Measurements from ENCODE around the gene PDE6H.

The PDE6H gene

GRCh38 chr12:14974633-14975032, 1.8 kb downstream of the PDE6H start:
- no peak for DNase-seq (ENCODE audit: low read depth in 2 of 2)

- DNase-seq (ENCODE audit: low read depth in 2 of 2), result no peak
These were observed 2.6 kb downstream of the PDE6H start for GRCh38 chr12:14975457-14975856.

GRCh38 chr12:14976658-14977057, 3.8 kb downstream of the PDE6H start:
- DNase-seq (ENCODE audit: low read depth in 2 of 2), result no peak

GRCh38 chr12:14979468-14979867, 6.6 kb downstream of the PDE6H start:
- DNase-seq (ENCODE audit: low read depth in 2 of 2), result no peak

- DNase-seq (ENCODE audit: low read depth in 2 of 2), result no peak
These were observed 8.2 kb downstream of the PDE6H start for GRCh38 chr12:14981049-14981448.

GRCh38 chr12:14982562-14982961, 9.7 kb downstream of the PDE6H start:
- no peak for DNase-seq (ENCODE audit: low read depth in 2 of 2)

GRCh38 chr12:14982991-14983390, 10.1 kb downstream of the PDE6H start:
- no peak for DNase-seq (ENCODE audit: low read depth in 2 of 2)

GRCh38 chr12:14984036-14984435, 11.2 kb downstream of the PDE6H start:
- no peak for DNase-seq (ENCODE audit: low read depth in 2 of 2)

- no peak for DNase-seq (ENCODE audit: low read depth in 2 of 2)
These were observed 12.0 kb downstream of the PDE6H start for GRCh38 chr12:14984766-14985285.

- DNase-seq (ENCODE audit: low read depth in 2 of 2), result no peak
These were observed 13.6 kb downstream of the PDE6H start for GRCh38 chr12:14986449-14986848.

- no peak for DNase-seq (ENCODE audit: low read depth in 2 of 2)
These were observed 15.2 kb downstream of the PDE6H start for GRCh38 chr12:14988035-14988434.

- no peak for DNase-seq (ENCODE audit: low read depth in 2 of 2)
These were observed 16.9 kb downstream of the PDE6H start for GRCh38 chr12:14989790-14990189.

GRCh38 chr12:14991069-14991468, 18.2 kb downstream of the PDE6H start:
- no peak for DNase-seq (ENCODE audit: low read depth in 2 of 2)

GRCh38 chr12:14992673-14993072, 19.8 kb downstream of the PDE6H start:
- DNase-seq (ENCODE audit: low read depth in 2 of 2), result no peak

GRCh38 chr12:14993117-14993516, 20.3 kb downstream of the PDE6H start:
- no peak for DNase-seq (ENCODE audit: low read depth in 2 of 2)

- no peak for DNase-seq (ENCODE audit: low read depth in 2 of 2)
These were observed 20.9 kb downstream of the PDE6H start for GRCh38 chr12:14993537-14994266.

GRCh38 chr12:14994610-14995009, 21.8 kb downstream of the PDE6H start:
- no peak for DNase-seq (ENCODE audit: low read depth in 2 of 2)

GRCh38 chr12:14995583-14996425, 23.0 kb downstream of the PDE6H start:
- DNase-seq (ENCODE audit: low read depth in 2 of 2), result peak; percentile 21 to 29

GRCh38 chr12:14997998-14998397, 25.2 kb downstream of the PDE6H start:
- DNase-seq (ENCODE audit: low read depth in 2 of 2), result no peak

GRCh38 chr12:14999021-14999694, 26.3 kb downstream of the PDE6H start:
- DNase-seq (ENCODE audit: low read depth in 2 of 2), result peak; percentile 69 to 82

- no peak for DNase-seq (ENCODE audit: low read depth in 2 of 2)
These were observed 27.0 kb downstream of the PDE6H start for GRCh38 chr12:14999695-15000365.

GRCh38 chr12:15000575-15000974, 27.7 kb downstream of the PDE6H start:
- DNase-seq (ENCODE audit: low read depth in 2 of 2), result no peak

All from fibroblast of skin of left biceps (primary cell).